HepG2 (cell line): ENCODE measurements around the gene TOR4A. TPM values are rescaled to one million over a fixed set of nuclear protein-coding genes. Genes with fewer than 3 reads are reported as not detected.
A peak's percentile ranks its signal among the peaks of the same experiment; 100 is the strongest.

Experiments
- CHD4 ChIP-seq: fragments of 200-600 bp; sonication (generic); IDR thresholded peaks from 2 replicates; pipeline ENCODE4 v1.7.0; 2017; ENCODE audit warnings: mild to moderate bottlenecking, low read length, borderline replicate concordance
- DNMT1 ChIP-seq: sonication (generic); formaldehyde crosslinking; IDR thresholded peaks from 2 replicates; pipeline ENCODE4 v1.5.1; 2020; ENCODE audit warnings: mild to moderate bottlenecking, missing genetic modification reagents
- ETV5 ChIP-seq: IDR thresholded peaks from 2 replicates; pipeline ENCODE4 v1.6.1; 2018; ENCODE audit warnings: missing biosample characterization, missing genetic modification reagents, inconsistent platforms, borderline replicate concordance
- HNF4G ChIP-seq, 2 experiments: sonication (generic) in 1 of 2; formaldehyde crosslinking in 1 of 2; IDR thresholded peaks; 2 replicates each; pipeline versions ENCODE4 v1.4.0 to v1.6.1; 2011 to 2020; ENCODE audit warnings: borderline replicate concordance in 2 of 2, low read depth in 2 of 2, mild to moderate bottlenecking in 2 of 2, low read length in 1 of 2, missing genetic modification reagents in 1 of 2, moderate library complexity in 1 of 2
- HNRNPUL1 ChIP-seq: fragments of 200-400 bp; formaldehyde crosslinking; IDR thresholded peaks from 2 replicates; pipeline ENCODE4 v1.6.1; 2017; ENCODE audit warnings: low read depth, mild to moderate bottlenecking, low read length, moderate library complexity
- HOXA7 ChIP-seq: sonication (generic); formaldehyde crosslinking; IDR thresholded peaks from 2 replicates; pipeline ENCODE4 v1.8.1; 2022; ENCODE audit warnings: mild to moderate bottlenecking, missing genetic modification reagents, moderate library complexity
- HOXD1 ChIP-seq: sonication (generic); formaldehyde crosslinking; IDR thresholded peaks from 2 replicates; pipeline ENCODE4 v1.5.0; 2020; ENCODE audit warnings: missing genetic modification reagents
- PAWR ChIP-seq: sonication (generic); formaldehyde crosslinking; IDR thresholded peaks from 2 replicates; pipeline ENCODE4 v1.4.0; 2020; ENCODE audit warnings: missing genetic modification reagents, mild to moderate bottlenecking, borderline replicate concordance
- TAF15 ChIP-seq: fragments of 200-400 bp; formaldehyde crosslinking; IDR thresholded peaks from one replicate; pipeline ENCODE4 v1.6.1; 2018; ENCODE audit warnings: mild to moderate bottlenecking, low read depth, low read length; ENCODE audit not compliant: poor library complexity, severe bottlenecking
- ZFP36L2 ChIP-seq: sonication (generic); formaldehyde crosslinking; IDR thresholded peaks from 2 replicates; pipeline ENCODE4 v1.4.0; 2020; ENCODE audit warnings: missing genetic modification reagents
- ZFY ChIP-seq: sonication (generic); formaldehyde crosslinking; IDR thresholded peaks from 2 replicates; pipeline ENCODE4 v1.4.0; 2020; ENCODE audit warnings: missing genetic modification reagents
- ZNF333 ChIP-seq: sonication (generic); formaldehyde crosslinking; IDR thresholded peaks from 2 replicates; pipeline ENCODE4 v1.4.0; 2020; ENCODE audit warnings: mild to moderate bottlenecking, missing genetic modification reagents, borderline replicate concordance
- ZNF556 ChIP-seq: sonication (generic); formaldehyde crosslinking; IDR thresholded peaks from 2 replicates; pipeline ENCODE4 v1.4.0; 2020; ENCODE audit warnings: mild to moderate bottlenecking, missing genetic modification reagents, borderline replicate concordance
- ZNF724P ChIP-seq: sonication (generic); formaldehyde crosslinking; IDR thresholded peaks from 2 replicates; pipeline ENCODE4 v1.8.0; 2022; ENCODE audit warnings: missing genetic modification reagents, borderline replicate concordance
- polyA plus RNA-seq, 8 experiments: library from polyadenylated mRNA; depleted of rRNA in 3 of 8; stranded (reverse) in 7 of 8; unstranded in 1 of 8; fragments of >200 nt; fragmentation: Illumina TruSeq in 4 of 8; extraction: Trizol in 4 of 8; gene quantifications; 2 replicates each; pipeline versions ENCODE4 v1.2.1 to v1.2.3, GENCODE V29; 2011 to 2016; ENCODE audit warnings: low read depth in 4 of 8, missing spikeins in 1 of 8, mixed read lengths in 1 of 8; ENCODE audit not compliant: insufficient read depth in 1 of 8
- total RNA-seq, 5 experiments: library from RNA; depleted of rRNA; stranded (reverse); fragments of >200 nt; fragmentation: Illumina TruSeq; extraction: Trizol; gene quantifications; 2 replicates each; pipeline ENCODE4 v1.2.3, GENCODE V29; 2016; ENCODE audit warnings: low read depth in 1 of 5
- TF ChIP-seq, protein P1 (sequence below): sonication (generic); formaldehyde crosslinking; IDR thresholded peaks from 2 replicates; pipeline ENCODE4 v1.4.0; 2020; ENCODE audit warnings: mild to moderate bottlenecking, low read depth, missing genetic modification reagents
- TF ChIP-seq, protein P2 (sequence below): fragments of 450-650 bp; IDR thresholded peaks from 2 replicates; pipeline ENCODE4 v1.6.1; 2016
- TF ChIP-seq, protein P3 (sequence below): sonication (generic); formaldehyde crosslinking; IDR thresholded peaks from 2 replicates; pipeline ENCODE4 v1.4.0; 2020; ENCODE audit warnings: missing genetic modification reagents
- TF ChIP-seq, protein P4 (sequence below): sonication (generic); formaldehyde crosslinking; IDR thresholded peaks from 2 replicates; pipeline ENCODE4 v1.5.1; 2020; ENCODE audit warnings: mild to moderate bottlenecking, missing genetic modification reagents, borderline replicate concordance

TOR4A gene
- total and polyA plus RNA-seq, 2 of the 13 experiments (the other 11 are each of a cell fraction or from before 2014, with no cell fraction given) = 11.1 to 14.2 TPM

DNA sequence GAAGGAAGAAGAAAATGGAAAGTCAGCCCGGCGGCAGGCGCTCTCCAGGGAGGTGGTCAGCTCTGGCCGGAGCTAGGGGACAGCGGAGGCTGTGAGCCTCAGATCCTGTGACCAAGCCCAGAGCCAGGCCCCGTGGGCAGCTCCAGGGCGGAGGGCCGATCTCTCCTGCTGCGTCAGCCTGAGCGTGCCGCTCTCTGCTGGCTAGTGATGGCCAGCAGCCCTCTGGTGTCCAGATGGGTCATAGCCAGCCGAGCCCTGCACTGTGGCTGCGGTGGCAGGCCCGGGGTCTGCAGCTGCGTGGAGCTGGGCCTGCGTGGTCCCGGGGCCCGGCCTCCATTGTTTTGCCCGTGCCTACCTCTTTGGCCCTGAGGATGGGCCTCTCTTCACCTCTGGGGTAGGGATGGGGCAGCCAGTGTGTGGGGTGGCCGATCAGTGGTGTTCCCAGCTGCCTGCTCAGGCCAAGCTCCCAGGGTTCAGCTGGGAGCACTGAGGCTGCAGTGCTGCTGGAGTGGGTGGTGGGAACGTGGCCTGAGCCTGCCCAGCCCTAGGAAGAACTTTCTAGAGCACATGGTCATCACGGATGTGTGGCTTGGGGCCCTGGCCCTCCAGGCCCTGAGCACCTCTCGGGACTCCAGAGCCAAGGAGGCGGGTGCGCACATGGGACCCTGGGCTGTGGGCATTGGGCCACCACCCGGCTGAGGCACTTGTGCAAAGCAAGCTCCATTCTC lies 41.6 kb downstream of the TOR4A start (continued):
- TF ChIP-seq CHD4 = no peak
- TF ChIP-seq ZNF724P (CRISPR knock-in tag) = no peak
- no peak for TF ChIP-seq ZFP36L2 (CRISPR knock-in tag)
- TF ChIP-seq, protein P1, sequence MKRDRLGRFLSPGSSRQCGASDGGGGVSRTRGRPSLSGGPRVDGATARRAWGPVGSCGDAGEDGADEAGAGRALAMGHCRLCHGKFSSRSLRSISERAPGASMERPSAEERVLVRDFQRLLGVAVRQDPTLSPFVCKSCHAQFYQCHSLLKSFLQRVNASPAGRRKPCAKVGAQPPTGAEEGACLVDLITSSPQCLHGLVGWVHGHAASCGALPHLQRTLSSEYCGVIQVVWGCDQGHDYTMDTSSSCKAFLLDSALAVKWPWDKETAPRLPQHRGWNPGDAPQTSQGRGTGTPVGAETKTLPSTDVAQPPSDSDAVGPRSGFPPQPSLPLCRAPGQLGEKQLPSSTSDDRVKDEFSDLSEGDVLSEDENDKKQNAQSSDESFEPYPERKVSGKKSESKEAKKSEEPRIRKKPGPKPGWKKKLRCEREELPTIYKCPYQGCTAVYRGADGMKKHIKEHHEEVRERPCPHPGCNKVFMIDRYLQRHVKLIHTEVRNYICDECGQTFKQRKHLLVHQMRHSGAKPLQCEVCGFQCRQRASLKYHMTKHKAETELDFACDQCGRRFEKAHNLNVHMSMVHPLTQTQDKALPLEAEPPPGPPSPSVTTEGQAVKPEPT = no peak
- TF ChIP-seq, protein P2, sequence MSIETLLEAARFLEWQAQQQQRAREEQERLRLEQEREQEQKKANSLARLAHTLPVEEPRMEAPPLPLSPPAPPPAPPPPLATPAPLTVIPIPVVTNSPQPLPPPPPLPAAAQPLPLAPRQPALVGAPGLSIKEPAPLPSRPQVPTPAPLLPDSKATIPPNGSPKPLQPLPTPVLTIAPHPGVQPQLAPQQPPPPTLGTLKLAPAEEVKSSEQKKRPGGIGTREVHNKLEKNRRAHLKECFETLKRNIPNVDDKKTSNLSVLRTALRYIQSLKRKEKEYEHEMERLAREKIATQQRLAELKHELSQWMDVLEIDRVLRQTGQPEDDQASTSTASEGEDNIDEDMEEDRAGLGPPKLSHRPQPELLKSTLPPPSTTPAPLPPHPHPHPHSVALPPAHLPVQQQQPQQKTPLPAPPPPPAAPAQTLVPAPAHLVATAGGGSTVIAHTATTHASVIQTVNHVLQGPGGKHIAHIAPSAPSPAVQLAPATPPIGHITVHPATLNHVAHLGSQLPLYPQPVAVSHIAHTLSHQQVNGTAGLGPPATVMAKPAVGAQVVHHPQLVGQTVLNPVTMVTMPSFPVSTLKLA = no peak
- no peak for TF ChIP-seq DNMT1 (CRISPR knock-in tag)
- TF ChIP-seq PAWR (CRISPR knock-in tag) = no peak
- no peak for TF ChIP-seq HNRNPUL1
- TF ChIP-seq HOXD1 (CRISPR knock-in tag) = no peak
- TF ChIP-seq ZNF556 = no peak
- TF ChIP-seq HOXA7 = no peak
- TF ChIP-seq, protein P3, sequence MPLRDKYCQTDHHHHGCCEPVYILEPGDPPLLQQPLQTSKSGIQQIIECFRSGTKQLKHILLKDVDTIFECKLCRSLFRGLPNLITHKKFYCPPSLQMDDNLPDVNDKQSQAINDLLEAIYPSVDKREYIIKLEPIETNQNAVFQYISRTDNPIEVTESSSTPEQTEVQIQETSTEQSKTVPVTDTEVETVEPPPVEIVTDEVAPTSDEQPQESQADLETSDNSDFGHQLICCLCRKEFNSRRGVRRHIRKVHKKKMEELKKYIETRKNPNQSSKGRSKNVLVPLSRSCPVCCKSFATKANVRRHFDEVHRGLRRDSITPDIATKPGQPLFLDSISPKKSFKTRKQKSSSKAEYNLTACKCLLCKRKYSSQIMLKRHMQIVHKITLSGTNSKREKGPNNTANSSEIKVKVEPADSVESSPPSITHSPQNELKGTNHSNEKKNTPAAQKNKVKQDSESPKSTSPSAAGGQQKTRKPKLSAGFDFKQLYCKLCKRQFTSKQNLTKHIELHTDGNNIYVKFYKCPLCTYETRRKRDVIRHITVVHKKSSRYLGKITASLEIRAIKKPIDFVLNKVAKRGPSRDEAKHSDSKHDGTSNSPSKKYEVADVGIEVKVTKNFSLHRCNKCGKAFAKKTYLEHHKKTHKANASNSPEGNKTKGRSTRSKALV (CRISPR knock-in tag) = peak; percentile 79; the same call in 1 of the 2 replicates
- no peak for TF ChIP-seq ETV5
- TF ChIP-seq HNF4G (IDR thresholded peaks at IDR 0.05; ENCODE audit: borderline replicate concordance, low read depth, low read length) = no peak
- TF ChIP-seq HNF4G (CRISPR knock-in tag; IDR thresholded peaks at IDR 0.05; ENCODE audit: borderline replicate concordance, low read depth) = no peak
- TF ChIP-seq, protein P4, sequence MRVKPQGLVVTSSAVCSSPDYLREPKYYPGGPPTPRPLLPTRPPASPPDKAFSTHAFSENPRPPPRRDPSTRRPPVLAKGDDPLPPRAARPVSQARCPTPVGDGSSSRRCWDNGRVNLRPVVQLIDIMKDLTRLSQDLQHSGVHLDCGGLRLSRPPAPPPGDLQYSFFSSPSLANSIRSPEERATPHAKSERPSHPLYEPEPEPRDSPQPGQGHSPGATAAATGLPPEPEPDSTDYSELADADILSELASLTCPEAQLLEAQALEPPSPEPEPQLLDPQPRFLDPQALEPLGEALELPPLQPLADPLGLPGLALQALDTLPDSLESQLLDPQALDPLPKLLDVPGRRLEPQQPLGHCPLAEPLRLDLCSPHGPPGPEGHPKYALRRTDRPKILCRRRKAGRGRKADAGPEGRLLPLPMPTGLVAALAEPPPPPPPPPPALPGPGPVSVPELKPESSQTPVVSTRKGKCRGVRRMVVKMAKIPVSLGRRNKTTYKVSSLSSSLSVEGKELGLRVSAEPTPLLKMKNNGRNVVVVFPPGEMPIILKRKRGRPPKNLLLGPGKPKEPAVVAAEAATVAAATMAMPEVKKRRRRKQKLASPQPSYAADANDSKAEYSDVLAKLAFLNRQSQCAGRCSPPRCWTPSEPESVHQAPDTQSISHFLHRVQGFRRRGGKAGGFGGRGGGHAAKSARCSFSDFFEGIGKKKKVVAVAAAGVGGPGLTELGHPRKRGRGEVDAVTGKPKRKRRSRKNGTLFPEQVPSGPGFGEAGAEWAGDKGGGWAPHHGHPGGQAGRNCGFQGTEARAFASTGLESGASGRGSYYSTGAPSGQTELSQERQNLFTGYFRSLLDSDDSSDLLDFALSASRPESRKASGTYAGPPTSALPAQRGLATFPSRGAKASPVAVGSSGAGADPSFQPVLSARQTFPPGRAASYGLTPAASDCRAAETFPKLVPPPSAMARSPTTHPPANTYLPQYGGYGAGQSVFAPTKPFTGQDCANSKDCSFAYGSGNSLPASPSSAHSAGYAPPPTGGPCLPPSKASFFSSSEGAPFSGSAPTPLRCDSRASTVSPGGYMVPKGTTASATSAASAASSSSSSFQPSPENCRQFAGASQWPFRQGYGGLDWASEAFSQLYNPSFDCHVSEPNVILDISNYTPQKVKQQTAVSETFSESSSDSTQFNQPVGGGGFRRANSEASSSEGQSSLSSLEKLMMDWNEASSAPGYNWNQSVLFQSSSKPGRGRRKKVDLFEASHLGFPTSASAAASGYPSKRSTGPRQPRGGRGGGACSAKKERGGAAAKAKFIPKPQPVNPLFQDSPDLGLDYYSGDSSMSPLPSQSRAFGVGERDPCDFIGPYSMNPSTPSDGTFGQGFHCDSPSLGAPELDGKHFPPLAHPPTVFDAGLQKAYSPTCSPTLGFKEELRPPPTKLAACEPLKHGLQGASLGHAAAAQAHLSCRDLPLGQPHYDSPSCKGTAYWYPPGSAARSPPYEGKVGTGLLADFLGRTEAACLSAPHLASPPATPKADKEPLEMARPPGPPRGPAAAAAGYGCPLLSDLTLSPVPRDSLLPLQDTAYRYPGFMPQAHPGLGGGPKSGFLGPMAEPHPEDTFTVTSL (CRISPR knock-in tag) = no peak
- peak; percentile 23; the same call in 1 of the 2 replicates for TF ChIP-seq ZFY (CRISPR knock-in tag)
- no peak for TF ChIP-seq ZNF333 (CRISPR knock-in tag)
- TF ChIP-seq TAF15 = no peak
